Stomach (tissue), 4 donors: ENCODE results near the gene CCR8.

ENCODE experiments used
- EP300 ChIP-seq: sonication (generic); formaldehyde crosslinking; IDR thresholded peaks from one replicate; pipeline ENCODE4 v1.6.1; 2017; ENCODE audit warnings: antibody characterized with exemption
- POLR2A ChIP-seq, 4 donors: fragments of 450-650 bp; IDR thresholded peaks; one replicate each; pipeline ENCODE4 v1.6.1; 2016; ENCODE audit warnings: antibody characterized with exemption in 4 of 4, control low read depth in 2 of 4, mild to moderate bottlenecking in 1 of 4, moderate library complexity in 1 of 4
- POLR2AphosphoS5 ChIP-seq, 3 donors: sonication (generic); formaldehyde crosslinking; IDR thresholded peaks; one replicate each; pipeline ENCODE4 v1.6.1; 2016; ENCODE audit warnings: antibody characterized with exemption in 3 of 3
- TF ChIP-seq, protein P1 (sequence below), 7 experiments: fragments of 450-650 bp in 4 of 7; fragments of 200-600 bp in 3 of 7; sonication (generic) in 3 of 7; IDR thresholded peaks; one replicate each; pipeline ENCODE4 v1.5.1; 2016 to 2019; ENCODE audit warnings: antibody characterized with exemption in 7 of 7, control low read depth in 2 of 7, mild to moderate bottlenecking in 1 of 7

- TF ChIP-seq POLR2A (IDR thresholded peaks at IDR 0.05) (no peak), EP300 (no peak), POLR2AphosphoS5 (IDR thresholded peaks at IDR 0.05) (no peak)
- TF ChIP-seq, protein P1, sequence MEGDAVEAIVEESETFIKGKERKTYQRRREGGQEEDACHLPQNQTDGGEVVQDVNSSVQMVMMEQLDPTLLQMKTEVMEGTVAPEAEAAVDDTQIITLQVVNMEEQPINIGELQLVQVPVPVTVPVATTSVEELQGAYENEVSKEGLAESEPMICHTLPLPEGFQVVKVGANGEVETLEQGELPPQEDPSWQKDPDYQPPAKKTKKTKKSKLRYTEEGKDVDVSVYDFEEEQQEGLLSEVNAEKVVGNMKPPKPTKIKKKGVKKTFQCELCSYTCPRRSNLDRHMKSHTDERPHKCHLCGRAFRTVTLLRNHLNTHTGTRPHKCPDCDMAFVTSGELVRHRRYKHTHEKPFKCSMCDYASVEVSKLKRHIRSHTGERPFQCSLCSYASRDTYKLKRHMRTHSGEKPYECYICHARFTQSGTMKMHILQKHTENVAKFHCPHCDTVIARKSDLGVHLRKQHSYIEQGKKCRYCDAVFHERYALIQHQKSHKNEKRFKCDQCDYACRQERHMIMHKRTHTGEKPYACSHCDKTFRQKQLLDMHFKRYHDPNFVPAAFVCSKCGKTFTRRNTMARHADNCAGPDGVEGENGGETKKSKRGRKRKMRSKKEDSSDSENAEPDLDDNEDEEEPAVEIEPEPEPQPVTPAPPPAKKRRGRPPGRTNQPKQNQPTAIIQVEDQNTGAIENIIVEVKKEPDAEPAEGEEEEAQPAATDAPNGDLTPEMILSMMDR (IDR thresholded peaks at IDR 0.05), result no peak
Measured at GRCh38 chr3:39372833-39373232, 43.3 kb downstream of the CCR8 start.
